GM12875 (cell line): ENCODE data around the gene PNLIPRP2.

Experiments used
- H3K4me3 ChIP-seq: one replicate; pipeline ENCODE4 v1.5.1; 2011; ENCODE audit warnings: low read depth, low read length, control low read depth
- CTCF ChIP-seq: IDR thresholded peaks from 2 replicates; pipeline ENCODE4 v1.5.1; 2011; ENCODE audit warnings: low read depth, mild to moderate bottlenecking, control low read depth, inconsistent platforms, low read length, moderate library complexity, borderline replicate concordance; ENCODE audit not compliant: insufficient read depth

The PNLIPRP2 gene

GRCh38 chr10:116620423-116621400 lies at the start of gene PNLIPRP2:
PNLIPRP2 (plus strand) TSS chr10:116620953.
- no peak within 1 kb of the TSS for H3K4me3 ChIP-seq
- no peak for TF ChIP-seq CTCF

GRCh38 chr10:116574797-116575196 lies 46.0 kb upstream of the PNLIPRP2 start:
- no peak for TF ChIP-seq CTCF
- H3K4me3 ChIP-seq: no peak overlapping the region

- H3K4me3 ChIP-seq: no peak overlapping the region
- TF ChIP-seq CTCF: no peak
Measured at GRCh38 chr10:116587878-116588591, 32.7 kb upstream of the PNLIPRP2 start.

GRCh38 chr10:116588995-116589394 lies 31.8 kb upstream of the PNLIPRP2 start:
- TF ChIP-seq CTCF: no peak
- no peak overlapping the region for H3K4me3 ChIP-seq

- TF ChIP-seq CTCF: no peak
- no peak overlapping the region for H3K4me3 ChIP-seq
Measured at GRCh38 chr10:116589926-116590325, 30.8 kb upstream of the PNLIPRP2 start.

GRCh38 chr10:116590590-116591444 lies 29.9 kb upstream of the PNLIPRP2 start, which contains the start of gene PNLIPRP1:
PNLIPRP1 (plus strand) TSS chr10:116590959; CDS start chr10:116591130, 171 bp downstream.
- no peak within 1 kb of the TSS for H3K4me3 ChIP-seq
- TF ChIP-seq CTCF: no peak
